OCI-LY3 (cell line): Measurements from ENCODE around the gene URI1.

ENCODE experiments used
- CTCF ChIP-seq: fragments of 200-600, 300-600 bp; sonication (generic); IDR thresholded peaks from 2 replicates; pipeline ENCODE4 v1.5.1; 2014; ENCODE audit warnings: antibody characterized with exemption, low read length, low read depth
- EZH2phosphoT487 ChIP-seq: fragments of 200-600 bp; shearing (Covaris generic); IDR thresholded peaks from 2 replicates; pipeline ENCODE4 v1.6.1; 2018; ENCODE audit warnings: antibody characterized with exemption, mixed run types, low read depth

- TF ChIP-seq CTCF (no peak), EZH2phosphoT487 (no peak)
Observed at GRCh38 chr19:29926031-29926430, 16.0 kb upstream of the URI1 start.
